MM.1S (cell line): ENCODE data around the gene HBA2.

Experiments used
- DNase-seq: peaks from one replicate; pipeline ENCODE4 v3.0.0-alpha.2; 2015
- H2AFZ ChIP-seq: fragments of 300-600 bp; sonication (generic); 2 replicates; pipeline ENCODE4 v1.6.0; 2016; ENCODE audit warnings: antibody characterized with exemption, low read length
- H3F3A ChIP-seq: fragments of 300-600 bp; sonication (generic); 2 replicates; pipeline ENCODE4 v1.6.1; 2016; ENCODE audit warnings: mild to moderate bottlenecking, antibody characterized with exemption, low read length, moderate library complexity, mixed read lengths; ENCODE audit not compliant: insufficient read depth
- H3K27ac ChIP-seq: fragments of 300-600 bp; sonication (generic); 2 replicates; pipeline ENCODE4 v1.5.1; 2016; ENCODE audit warnings: mild to moderate bottlenecking, low read length
- H3K27me3 ChIP-seq: fragments of 300-600 bp; sonication (generic); replicated peaks from 2 replicates; pipeline ENCODE4 v1.6.0; 2016; ENCODE audit warnings: low read length; ENCODE audit not compliant: insufficient read depth
- H3K36me3 ChIP-seq: fragments of 300-600 bp; sonication (generic); replicated peaks from 2 replicates; pipeline ENCODE4 v1.6.1; 2016; ENCODE audit warnings: mild to moderate bottlenecking, low read length, mixed read lengths; ENCODE audit not compliant: insufficient read depth
- H3K4me1 ChIP-seq: fragments of 300-600 bp; sonication (generic); 2 replicates; pipeline ENCODE4 v1.6.1; 2016; ENCODE audit warnings: low read length, mixed read lengths
- H3K4me2 ChIP-seq: fragments of 300-600 bp; sonication (generic); 2 replicates; pipeline ENCODE4 v1.6.0; 2016; ENCODE audit warnings: low read depth, low read length
- H3K4me3 ChIP-seq: fragments of 300-600 bp; sonication (generic); 2 replicates; pipeline ENCODE4 v1.5.1; 2016; ENCODE audit warnings: low read length, mixed read lengths
- H3K79me2 ChIP-seq: fragments of 300-600 bp; sonication (generic); 2 replicates; pipeline ENCODE4 v1.6.1; 2016; ENCODE audit warnings: mixed run types, low read length, mixed read lengths
- H3K9ac ChIP-seq: fragments of 300-600 bp; sonication (generic); 2 replicates; pipeline ENCODE4 v1.6.1; 2016; ENCODE audit warnings: low read length, mixed read lengths
- H3K9me2 ChIP-seq: fragments of 300-600 bp; sonication (generic); replicated peaks from 2 replicates; pipeline ENCODE4 v1.6.1; 2016; ENCODE audit warnings: mild to moderate bottlenecking, low read length, mixed read lengths; ENCODE audit not compliant: insufficient read depth
- H3K9me3 ChIP-seq: fragments of 300-600 bp; sonication (generic); replicated peaks from 2 replicates; pipeline ENCODE4 v1.6.1; 2016; ENCODE audit warnings: mild to moderate bottlenecking, low read length, mixed read lengths; ENCODE audit not compliant: insufficient read depth
- H4K20me1 ChIP-seq: fragments of 300-600 bp; sonication (generic); 2 replicates; pipeline ENCODE4 v1.6.1; 2016; ENCODE audit warnings: mild to moderate bottlenecking, low read length, moderate library complexity, mixed read lengths; ENCODE audit not compliant: insufficient read depth
- EZH2 ChIP-seq: fragments of 300-600 bp; sonication (generic); optimal IDR thresholded peaks from 2 replicates; pipeline ENCODE3; 2017; ENCODE audit warnings: low read depth, mild to moderate bottlenecking, antibody characterized with exemption, low read length, mixed read lengths
- EZH2phosphoT487 ChIP-seq: fragments of 300-600 bp; sonication (generic); IDR thresholded peaks from 2 replicates; pipeline ENCODE4 v1.6.1; 2018; ENCODE audit warnings: antibody characterized with exemption, low read length
- TF ChIP-seq, protein P1 (sequence below): fragments of 300-600 bp; sonication (generic); IDR thresholded peaks from 2 replicates; pipeline ENCODE4 v1.5.1; 2016; ENCODE audit warnings: antibody characterized with exemption, low read length, mixed read lengths

The HBA2 gene

GRCh38 chr16:192686-193085, 20.0 kb downstream of the HBA2 start:
- no peaks in the 10 kb centered on the region for H3K36me3 ChIP-seq
- TF ChIP-seq, protein P1, sequence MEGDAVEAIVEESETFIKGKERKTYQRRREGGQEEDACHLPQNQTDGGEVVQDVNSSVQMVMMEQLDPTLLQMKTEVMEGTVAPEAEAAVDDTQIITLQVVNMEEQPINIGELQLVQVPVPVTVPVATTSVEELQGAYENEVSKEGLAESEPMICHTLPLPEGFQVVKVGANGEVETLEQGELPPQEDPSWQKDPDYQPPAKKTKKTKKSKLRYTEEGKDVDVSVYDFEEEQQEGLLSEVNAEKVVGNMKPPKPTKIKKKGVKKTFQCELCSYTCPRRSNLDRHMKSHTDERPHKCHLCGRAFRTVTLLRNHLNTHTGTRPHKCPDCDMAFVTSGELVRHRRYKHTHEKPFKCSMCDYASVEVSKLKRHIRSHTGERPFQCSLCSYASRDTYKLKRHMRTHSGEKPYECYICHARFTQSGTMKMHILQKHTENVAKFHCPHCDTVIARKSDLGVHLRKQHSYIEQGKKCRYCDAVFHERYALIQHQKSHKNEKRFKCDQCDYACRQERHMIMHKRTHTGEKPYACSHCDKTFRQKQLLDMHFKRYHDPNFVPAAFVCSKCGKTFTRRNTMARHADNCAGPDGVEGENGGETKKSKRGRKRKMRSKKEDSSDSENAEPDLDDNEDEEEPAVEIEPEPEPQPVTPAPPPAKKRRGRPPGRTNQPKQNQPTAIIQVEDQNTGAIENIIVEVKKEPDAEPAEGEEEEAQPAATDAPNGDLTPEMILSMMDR: no peak
- TF ChIP-seq EZH2 (no peak), EZH2phosphoT487 (no peak)

GRCh38 chr16:193441-193840, 20.8 kb downstream of the HBA2 start:
- H3K27me3 ChIP-seq: no peaks in the 10 kb centered on the region
- TF ChIP-seq EZH2phosphoT487 (no peak), EZH2 (no peak)
- TF ChIP-seq, protein P1: no peak
- H2AFZ ChIP-seq: no peak overlapping the region
- DNase-seq: no peak
- no peaks in the 10 kb centered on the region for H3K9me3 ChIP-seq
- H3K27ac ChIP-seq: no peak overlapping the region
- H3F3A ChIP-seq: no peaks in the 10 kb centered on the region
- peaks cover 3% of the 10 kb centered on the region; the same call in 1 of the 2 replicates for H3K79me2 ChIP-seq
- H3K9ac ChIP-seq: no peak overlapping the region
- H3K4me3 ChIP-seq: no peak overlapping the region
- H3K36me3 ChIP-seq: no peaks in the 10 kb centered on the region
- no peaks in the 10 kb centered on the region for H3K9me2 ChIP-seq
- H3K4me2 ChIP-seq: no peak overlapping the region
- no peaks in the 10 kb centered on the region for H3K4me1 ChIP-seq
- H4K20me1 ChIP-seq: no peaks in the 10 kb centered on the region

More at GRCh38 chr16:192686-193085, 20.0 kb downstream of the HBA2 start:
- no peaks in the 10 kb centered on the region for H3K4me1 ChIP-seq
- no peaks in the 10 kb centered on the region for H3K79me2 ChIP-seq
- no peaks in the 10 kb centered on the region for H3F3A ChIP-seq
- no peak for DNase-seq
- no peak overlapping the region for H3K4me3 ChIP-seq
- H3K9me3 ChIP-seq: no peaks in the 10 kb centered on the region
- H3K27ac ChIP-seq: no peak overlapping the region
- no peaks in the 10 kb centered on the region for H3K27me3 ChIP-seq
- no peaks in the 10 kb centered on the region for H3K9me2 ChIP-seq
- no peak overlapping the region for H3K4me2 ChIP-seq
- H3K9ac ChIP-seq: no peak overlapping the region
- H4K20me1 ChIP-seq: no peaks in the 10 kb centered on the region
- no peak overlapping the region for H2AFZ ChIP-seq

- no peaks in the 10 kb centered on the region for H4K20me1 ChIP-seq
- H3K9me2 ChIP-seq: no peaks in the 10 kb centered on the region
- no peak overlapping the region for H3K4me2 ChIP-seq
- H3F3A ChIP-seq: no peaks in the 10 kb centered on the region
- H3K79me2 ChIP-seq: peaks cover 3% of the 10 kb centered on the region; the same call in 1 of the 2 replicates
- DNase-seq: no peak
- no peak overlapping the region for H3K27ac ChIP-seq
- H3K36me3 ChIP-seq: no peaks in the 10 kb centered on the region
- H2AFZ ChIP-seq: no peak overlapping the region
- no peak overlapping the region for H3K4me3 ChIP-seq
- H3K4me1 ChIP-seq: no peaks in the 10 kb centered on the region
- no peak for TF ChIP-seq EZH2phosphoT487
- TF ChIP-seq EZH2: no peak
- TF ChIP-seq, protein P1: no peak
- H3K27me3 ChIP-seq: no peaks in the 10 kb centered on the region
- no peak overlapping the region for H3K9ac ChIP-seq
- H3K9me3 ChIP-seq: no peaks in the 10 kb centered on the region
Measured at GRCh38 chr16:194516-194915, 21.8 kb downstream of the HBA2 start.
